ENCODE data around the gene VAV1.

DNA sequence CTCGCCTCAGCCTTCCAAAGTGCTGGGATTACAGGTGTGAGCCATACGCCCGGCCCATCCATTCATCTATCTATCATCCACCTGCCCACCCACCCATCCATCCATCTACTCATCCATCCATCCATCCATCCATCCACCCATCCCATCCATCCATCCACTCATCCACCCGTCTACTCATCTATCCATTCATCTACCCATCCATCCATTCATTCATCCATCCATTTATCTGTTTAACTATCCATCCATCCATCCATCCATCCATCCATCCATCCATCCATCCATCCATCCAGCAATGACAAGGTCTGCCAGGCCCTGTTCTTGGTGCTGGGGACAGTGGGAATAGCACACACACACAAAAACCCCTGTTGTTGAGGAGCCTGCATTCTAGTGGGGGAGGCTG, 4.5 kb downstream of the VAV1 start:
- TF ChIP-seq, protein P1, sequence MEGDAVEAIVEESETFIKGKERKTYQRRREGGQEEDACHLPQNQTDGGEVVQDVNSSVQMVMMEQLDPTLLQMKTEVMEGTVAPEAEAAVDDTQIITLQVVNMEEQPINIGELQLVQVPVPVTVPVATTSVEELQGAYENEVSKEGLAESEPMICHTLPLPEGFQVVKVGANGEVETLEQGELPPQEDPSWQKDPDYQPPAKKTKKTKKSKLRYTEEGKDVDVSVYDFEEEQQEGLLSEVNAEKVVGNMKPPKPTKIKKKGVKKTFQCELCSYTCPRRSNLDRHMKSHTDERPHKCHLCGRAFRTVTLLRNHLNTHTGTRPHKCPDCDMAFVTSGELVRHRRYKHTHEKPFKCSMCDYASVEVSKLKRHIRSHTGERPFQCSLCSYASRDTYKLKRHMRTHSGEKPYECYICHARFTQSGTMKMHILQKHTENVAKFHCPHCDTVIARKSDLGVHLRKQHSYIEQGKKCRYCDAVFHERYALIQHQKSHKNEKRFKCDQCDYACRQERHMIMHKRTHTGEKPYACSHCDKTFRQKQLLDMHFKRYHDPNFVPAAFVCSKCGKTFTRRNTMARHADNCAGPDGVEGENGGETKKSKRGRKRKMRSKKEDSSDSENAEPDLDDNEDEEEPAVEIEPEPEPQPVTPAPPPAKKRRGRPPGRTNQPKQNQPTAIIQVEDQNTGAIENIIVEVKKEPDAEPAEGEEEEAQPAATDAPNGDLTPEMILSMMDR (IDR thresholded peaks at IDR 0.05), result no peak
- TF ChIP-seq POLR2A (IDR thresholded peaks at IDR 0.05) (no peak), EP300 (IDR thresholded peaks at IDR 0.05) (no peak)

All from tibial nerve (tissue), 4 donors.